AG10803 (cell line): ENCODE results near the gene CRACR2A.

Experiments
- DNase-seq: peaks from one replicate; pipeline ENCODE4 v3.0.0; 2010; ENCODE audit warnings: low read depth
- H3K4me3 ChIP-seq: 2 replicates; pipeline ENCODE4 v1.5.1; 2011; ENCODE audit warnings: mild to moderate bottlenecking, low read length, control low read depth
- CTCF ChIP-seq: conservative IDR thresholded peaks from 2 replicates; pipeline ENCODE4 v1.5.1; 2011; ENCODE audit warnings: mild to moderate bottlenecking, low read length, control low read depth, inconsistent platforms

Gene CRACR2A

GRCh38 chr12:3574986-3575385 is 177.9 kb downstream of the CRACR2A start:
- no peak for DNase-seq
- H3K4me3 ChIP-seq, result no peak overlapping the region
- no peak for TF ChIP-seq CTCF

- DNase-seq, result no peak
- H3K4me3 ChIP-seq, result no peak overlapping the region
- no peak for TF ChIP-seq CTCF
Observed at GRCh38 chr12:3572560-3572959, 180.3 kb downstream of the CRACR2A start.

- H3K4me3 ChIP-seq, result no peak overlapping the region
- TF ChIP-seq CTCF, result no peak
- no peak for DNase-seq
Observed at GRCh38 chr12:3571724-3572123, 181.2 kb downstream of the CRACR2A start.

GRCh38 chr12:3571323-3571722 is 181.6 kb downstream of the CRACR2A start:
- no peak overlapping the region for H3K4me3 ChIP-seq
- TF ChIP-seq CTCF, result no peak
- no peak for DNase-seq

- no peak overlapping the region for H3K4me3 ChIP-seq
- DNase-seq, result no peak
- no peak for TF ChIP-seq CTCF
Observed at GRCh38 chr12:3568695-3569094, 184.2 kb downstream of the CRACR2A start.

GRCh38 chr12:3565985-3566384 is 186.9 kb downstream of the CRACR2A start:
- DNase-seq, result no peak
- no peak for TF ChIP-seq CTCF
- no peak overlapping the region for H3K4me3 ChIP-seq
